Muscle layer of colon (tissue), 2 donors: ENCODE data around the gene LILRB1.
"Not testable (repeated sequence)": the region's sequence is repeated elsewhere in the genome, so short reads cannot be mapped to it uniquely, and the experiment has no call there.

Experiments
- H3K27ac ChIP-seq: one replicate; pipeline ENCODE4 v1.7.0; 2013; ENCODE audit warnings: low read depth, mild to moderate bottlenecking, low read length, moderate library complexity
- H3K27me3 ChIP-seq, 2 donors: one replicate each; pipeline ENCODE4 v1.7.0; 2013; ENCODE audit warnings: low read length in 2 of 2, mild to moderate bottlenecking in 2 of 2; ENCODE audit not compliant: insufficient read depth in 2 of 2, control insufficient read depth in 1 of 2
- H3K36me3 ChIP-seq: one replicate; pipeline ENCODE4 v1.7.0; 2013; ENCODE audit warnings: mild to moderate bottlenecking, low read length; ENCODE audit not compliant: insufficient read depth
- H3K4me1 ChIP-seq: one replicate; pipeline ENCODE4 v1.7.0; 2013; ENCODE audit warnings: mild to moderate bottlenecking, low read length; ENCODE audit not compliant: insufficient read depth
- H3K4me3 ChIP-seq, 2 donors: one replicate each; pipeline ENCODE4 v1.7.0; 2013; ENCODE audit warnings: low read length in 2 of 2, low read depth in 1 of 2, mild to moderate bottlenecking in 1 of 2, moderate library complexity in 1 of 2
- H3K9ac ChIP-seq: one replicate; pipeline ENCODE4 v1.7.0; 2013; ENCODE audit warnings: low read length
- H3K9me3 ChIP-seq: one replicate; pipeline ENCODE4 v1.7.0; 2013; ENCODE audit warnings: mild to moderate bottlenecking, low read length
- donor health status: abdominal sarcoma.
- donor health status: Adenocarcinoma of cecum.

LILRB1 gene

GRCh38 chr19:54608205-54608604 lies 22.1 kb upstream of the LILRB1 start:
- Histone ChIP-seq H3K4me1 (no peaks in the 10 kb centered on the region), H3K27ac (no peak overlapping the region), H3K4me3 (no peak overlapping the region), H3K36me3 (no peaks in the 10 kb centered on the region), H3K9ac (no peak overlapping the region), H3K9me3 (peaks cover 3% of the 10 kb centered on the region), H3K27me3 (no peaks in the 10 kb centered on the region)

DNA sequence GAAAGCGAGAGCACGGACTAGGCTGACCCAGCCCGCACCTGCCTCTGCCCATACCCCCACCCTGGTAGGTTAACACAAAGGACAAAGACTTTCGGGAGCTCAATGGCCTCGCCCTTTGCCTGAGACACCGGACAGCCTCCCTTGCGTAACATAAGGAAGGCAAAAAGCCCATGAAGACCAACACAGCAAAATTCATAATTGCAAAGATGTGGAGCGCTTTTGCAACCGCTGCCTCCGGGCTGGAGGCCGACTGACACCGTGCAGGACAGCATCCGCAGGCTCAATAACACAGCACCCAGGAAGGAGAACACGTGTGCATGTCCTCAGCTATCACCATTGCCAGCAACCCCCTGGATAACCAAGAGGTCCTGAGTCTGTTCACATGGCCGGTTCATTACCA lies 21.5 kb upstream of the LILRB1 start:
- peaks cover 3% of the 10 kb centered on the region for H3K9me3 ChIP-seq
- no peak overlapping the region for H3K27ac ChIP-seq
- no peaks in the 10 kb centered on the region for H3K4me1 ChIP-seq
- H3K27me3 ChIP-seq = no peaks in the 10 kb centered on the region
- H3K9ac ChIP-seq = no peak overlapping the region
- no peak overlapping the region for H3K4me3 ChIP-seq
- H3K36me3 ChIP-seq = no peaks in the 10 kb centered on the region

- H3K4me3 ChIP-seq = no peak overlapping the region
- H3K9ac ChIP-seq = no peak overlapping the region
- no peaks in the 10 kb centered on the region for H3K4me1 ChIP-seq
- no peaks in the 10 kb centered on the region for H3K36me3 ChIP-seq
- H3K9me3 ChIP-seq = peaks cover 3% of the 10 kb centered on the region
- no peaks in the 10 kb centered on the region for H3K27me3 ChIP-seq
- H3K27ac ChIP-seq = no peak overlapping the region
Observed at GRCh38 chr19:54609356-54609791, 20.9 kb upstream of the LILRB1 start.

DNA sequence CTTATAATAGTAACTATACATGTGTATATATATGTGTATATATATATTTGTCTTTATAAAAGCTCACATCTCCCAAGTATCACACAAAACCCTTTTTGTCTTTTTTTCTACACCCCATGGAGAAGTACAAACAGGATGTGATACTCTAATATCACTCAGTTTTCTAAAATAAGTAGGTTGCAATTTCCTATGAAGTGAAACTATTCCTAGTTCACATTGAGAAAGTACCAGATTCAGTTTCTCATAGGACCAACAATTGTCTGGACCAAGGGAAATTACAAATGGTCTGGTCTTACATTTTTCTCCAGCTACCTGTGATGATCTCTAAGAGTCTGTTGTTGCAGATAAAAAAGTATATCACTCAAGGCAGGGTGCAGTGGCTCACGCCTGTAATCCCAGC lies 17.9 kb upstream of the LILRB1 start:
- no peak overlapping the region for H3K27ac ChIP-seq
- H3K36me3 ChIP-seq = no peaks in the 10 kb centered on the region
- H3K9ac ChIP-seq = no peak overlapping the region
- no peaks in the 10 kb centered on the region for H3K27me3 ChIP-seq
- no peak overlapping the region for H3K4me3 ChIP-seq
- no peaks in the 10 kb centered on the region for H3K9me3 ChIP-seq
- H3K4me1 ChIP-seq = no peaks in the 10 kb centered on the region

GRCh38 chr19:54614726-54615125 lies 15.6 kb upstream of the LILRB1 start:
- no peak overlapping the region for H3K9ac ChIP-seq
- no peaks in the 10 kb centered on the region for H3K4me1 ChIP-seq
- no peaks in the 10 kb centered on the region for H3K36me3 ChIP-seq
- no peak overlapping the region for H3K27ac ChIP-seq
- no peaks in the 10 kb centered on the region for H3K27me3 ChIP-seq
- no peaks in the 10 kb centered on the region for H3K9me3 ChIP-seq
- H3K4me3 ChIP-seq = no peak overlapping the region

- H3K4me3 ChIP-seq = no peak overlapping the region
- no peaks in the 10 kb centered on the region for H3K27me3 ChIP-seq
- no peak overlapping the region for H3K27ac ChIP-seq
- H3K9ac ChIP-seq = no peak overlapping the region
- no peaks in the 10 kb centered on the region for H3K4me1 ChIP-seq
- no peaks in the 10 kb centered on the region for H3K9me3 ChIP-seq
- no peaks in the 10 kb centered on the region for H3K36me3 ChIP-seq
Observed at GRCh38 chr19:54616057-54616456, 14.2 kb upstream of the LILRB1 start.

- Histone ChIP-seq H3K27ac (no peak overlapping the region), H3K4me3 (no peak overlapping the region)
Observed at GRCh38 chr19:54616821-54617560, 13.3 kb upstream of the LILRB1 start.

GRCh38 chr19:54620464-54620863 lies 9.8 kb upstream of the LILRB1 start:
- Histone ChIP-seq H3K9me3 (no peaks in the 10 kb centered on the region), H3K27ac (no peak overlapping the region), H3K36me3 (no peaks in the 10 kb centered on the region), H3K27me3 (no peaks in the 10 kb centered on the region), H3K9ac (no peak overlapping the region), H3K4me1 (no peaks in the 10 kb centered on the region), H3K4me3 (no peak overlapping the region)

More at GRCh38 chr19:54616821-54617560, 13.3 kb upstream of the LILRB1 start:
- no peaks in the 10 kb centered on the region for H3K36me3 ChIP-seq
- no peaks in the 10 kb centered on the region for H3K27me3 ChIP-seq
- no peak overlapping the region for H3K9ac ChIP-seq
- no peaks in the 10 kb centered on the region for H3K4me1 ChIP-seq
- H3K9me3 ChIP-seq = no peaks in the 10 kb centered on the region

- Histone ChIP-seq H3K4me1 (no peaks in the 10 kb centered on the region), H3K9ac (no peak overlapping the region), H3K27me3 (no peaks in the 10 kb centered on the region), H3K4me3 (no peak overlapping the region), H3K9me3 (no peaks in the 10 kb centered on the region), H3K27ac (no peak overlapping the region), H3K36me3 (no peaks in the 10 kb centered on the region)
Observed at GRCh38 chr19:54622431-54622830, 7.9 kb upstream of the LILRB1 start.

GRCh38 chr19:54624234-54624633 lies 6.0 kb upstream of the LILRB1 start:
- H3K27me3 ChIP-seq, H3K36me3 ChIP-seq, H3K9me3 ChIP-seq, H3K4me1 ChIP-seq, H3K27ac ChIP-seq, H3K9ac ChIP-seq, H3K4me3 ChIP-seq: not testable (repeated sequence)

GRCh38 chr19:54624934-54625730 lies 5.2 kb upstream of the LILRB1 start:
- not testable (repeated sequence) for H3K9me3 ChIP-seq, H3K27ac ChIP-seq, H3K36me3 ChIP-seq, H3K4me1 ChIP-seq, H3K27me3 ChIP-seq, H3K4me3 ChIP-seq, H3K9ac ChIP-seq

DNA sequence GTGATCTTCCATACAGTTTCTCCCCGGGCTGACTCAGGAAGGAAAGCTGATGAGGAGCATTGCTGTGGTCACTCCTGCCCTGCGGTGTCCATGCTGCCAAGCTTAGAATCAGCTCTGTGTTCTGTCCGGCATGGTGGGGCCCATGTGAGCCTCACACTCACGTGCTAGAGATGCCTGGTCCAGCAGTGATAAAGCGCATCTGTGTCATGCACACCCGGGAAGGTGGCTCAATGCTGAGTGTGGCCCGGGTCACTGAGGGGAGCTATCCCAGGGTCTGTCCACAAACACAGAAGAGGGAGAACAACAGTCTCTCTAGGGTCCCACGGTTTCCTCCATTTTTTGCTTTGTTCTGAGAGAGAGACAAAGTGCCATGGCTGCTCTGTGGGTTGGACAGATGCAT lies 3.5 kb upstream of the LILRB1 start:
- Histone ChIP-seq H3K27me3 (no peaks in the 10 kb centered on the region), H3K36me3 (no peaks in the 10 kb centered on the region), H3K9ac (no peak overlapping the region), H3K4me3 (no peak overlapping the region), H3K9me3 (no peaks in the 10 kb centered on the region), H3K4me1 (no peaks in the 10 kb centered on the region), H3K27ac (no peak overlapping the region)
